Activated CD8-positive, alpha-beta memory T cell treated with anti-CD3 and anti-CD28 coated beads for 36 hours (primary cell): ENCODE measurements around the gene AUTS2. TPM values are rescaled to one million over a fixed set of nuclear protein-coding genes. Genes with fewer than 3 reads are reported as not detected.

ENCODE experiments used
- CTCF ChIA-PET: fragments of 350-600 bp; sonication (Branson Sonifier 250); formaldehyde crosslinking; loops from one replicate; lab custom pipeline; 2021; ENCODE audit warnings: antibody characterized with exemption; lab: Charles Lee
- POLR2A ChIA-PET: fragments of 350-600 bp; sonication (Branson Sonifier 250); formaldehyde crosslinking; loops from one replicate; lab custom pipeline; 2021; ENCODE audit warnings: antibody characterized with exemption; lab: Charles Lee
- total RNA-seq, 2 experiments: library from RNA; stranded (reverse); gene quantifications; one replicate each; pipeline ENCODE4 v1.2.3, GENCODE V29; 2021

Gene AUTS2
- total RNA-seq, 2 experiments from 2014 or later = 3.4 to 3.5 TPM

DNA sequence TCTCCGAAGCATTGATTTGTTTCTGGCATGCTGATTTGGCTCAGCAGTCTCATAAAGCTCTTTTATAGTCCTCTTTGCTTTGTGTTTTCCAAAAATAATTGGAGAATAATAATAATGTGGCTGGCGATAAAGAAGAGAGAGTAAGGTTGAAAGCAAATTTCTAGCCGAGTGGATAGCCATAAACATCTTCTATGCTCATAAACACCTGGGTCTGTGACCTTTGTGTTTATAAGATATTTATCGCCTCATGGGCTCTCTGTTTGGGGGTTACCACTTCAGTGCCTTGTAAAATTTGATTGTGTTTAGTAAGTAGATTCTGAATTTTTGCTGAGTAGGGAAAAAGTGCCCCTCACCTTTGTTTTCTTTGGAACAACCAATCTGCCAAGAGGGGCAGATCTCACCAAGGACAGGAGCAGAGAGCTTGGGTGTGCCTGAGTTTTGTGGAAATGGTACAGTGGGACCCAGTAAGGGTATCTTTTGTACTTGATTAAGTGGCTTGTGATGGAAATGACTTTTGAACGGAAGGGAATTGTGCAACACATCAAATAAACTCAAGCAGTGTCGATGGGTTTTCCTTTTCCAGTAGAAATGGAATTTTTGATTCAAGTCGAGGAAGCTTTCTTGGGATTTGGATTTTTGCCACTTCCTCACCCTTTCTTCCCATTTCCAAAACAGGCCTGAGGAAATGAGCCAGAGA, 220.5 kb downstream of the AUTS2 start:
- ChIA-PET POLR2A (no interaction called here), CTCF (interaction anchor here (0.6 kb wide), 1 partner anchor 1626 kb away, joined by 3 read pairs; no protein-coding TSS in a partner anchor)

DNA sequence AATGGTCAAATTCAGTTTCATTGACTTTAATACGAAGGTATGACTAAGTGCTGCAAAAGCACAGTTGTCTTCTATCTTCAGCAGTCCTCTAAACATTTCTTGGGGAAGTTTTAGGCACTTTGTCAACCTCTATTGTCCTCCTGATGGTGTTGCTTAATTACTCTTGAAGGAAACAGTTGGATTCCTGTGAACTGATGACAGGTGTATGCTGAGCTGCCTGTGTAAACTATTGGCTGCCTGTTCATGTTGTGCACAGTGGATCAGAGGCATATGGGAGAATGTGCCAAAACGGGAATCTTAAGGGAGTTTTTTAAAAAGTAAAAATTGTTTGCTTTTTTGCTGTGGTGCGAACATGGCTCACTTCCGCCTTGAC, 221.0 kb downstream of the AUTS2 start:
- CTCF ChIA-PET = interaction anchor here (0.6 kb wide), 1 partner anchor 1627 kb away, joined by 3 read pairs; no protein-coding TSS in a partner anchor

DNA sequence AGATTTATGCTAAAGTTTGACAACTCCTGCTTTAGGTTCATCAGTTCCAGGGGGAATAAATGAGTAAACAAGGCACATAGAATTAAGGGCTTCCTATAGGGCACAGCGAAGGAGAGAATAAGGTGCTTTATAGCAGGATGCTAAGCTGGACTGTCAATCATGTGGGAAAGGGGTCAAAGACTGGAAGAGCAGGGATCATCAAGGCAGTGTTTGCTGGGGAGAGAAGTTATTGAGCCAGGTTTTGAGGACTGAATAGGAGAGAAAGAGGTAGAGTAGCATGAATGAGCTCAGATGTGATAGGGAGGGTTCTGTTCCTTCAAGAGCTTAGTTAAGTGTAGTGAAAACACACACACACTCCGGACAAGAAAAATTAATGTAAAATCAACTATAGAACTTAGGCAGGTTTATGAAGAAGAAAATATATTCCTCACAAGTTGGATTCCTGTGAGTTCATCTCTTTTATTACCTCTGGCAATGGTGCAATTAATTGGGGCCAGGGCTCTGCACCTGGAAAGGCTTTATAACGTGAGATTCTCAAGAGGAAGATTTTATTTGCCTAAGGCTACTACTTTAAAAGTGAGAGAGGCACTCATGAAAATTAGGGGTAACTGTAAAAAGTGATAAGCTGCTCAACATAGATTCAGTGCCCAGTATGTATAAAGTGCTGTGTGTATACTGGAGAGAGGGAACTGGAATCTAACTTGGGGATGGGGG, 222.4 kb downstream of the AUTS2 start:
- CTCF ChIA-PET = no interaction called here
- POLR2A ChIA-PET = no interaction called here

More for the DNA sequence above, 221.0 kb downstream of the AUTS2 start:
- POLR2A ChIA-PET = no interaction called here

DNA sequence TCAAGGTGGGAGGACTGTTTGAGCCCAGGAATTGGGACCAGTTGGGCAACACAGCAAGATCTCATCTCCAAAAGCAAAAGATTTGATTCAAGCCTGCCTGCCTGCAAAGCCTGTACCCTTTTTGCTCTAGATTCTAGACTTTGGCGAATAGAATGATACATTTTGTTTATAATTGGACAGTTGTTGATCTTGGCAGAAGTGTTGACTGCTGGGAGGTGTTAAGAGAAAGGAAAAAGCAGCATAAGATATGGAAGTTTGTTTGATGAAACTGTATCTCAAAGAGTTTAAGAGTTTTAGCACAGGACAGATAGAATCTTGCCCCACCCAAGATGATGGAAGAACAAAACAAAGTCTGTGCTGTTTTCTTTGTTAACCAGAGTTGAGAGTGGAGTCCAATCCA, 224.1 kb downstream of the AUTS2 start:
- POLR2A ChIA-PET = no interaction called here
- CTCF ChIA-PET = no interaction called here

DNA sequence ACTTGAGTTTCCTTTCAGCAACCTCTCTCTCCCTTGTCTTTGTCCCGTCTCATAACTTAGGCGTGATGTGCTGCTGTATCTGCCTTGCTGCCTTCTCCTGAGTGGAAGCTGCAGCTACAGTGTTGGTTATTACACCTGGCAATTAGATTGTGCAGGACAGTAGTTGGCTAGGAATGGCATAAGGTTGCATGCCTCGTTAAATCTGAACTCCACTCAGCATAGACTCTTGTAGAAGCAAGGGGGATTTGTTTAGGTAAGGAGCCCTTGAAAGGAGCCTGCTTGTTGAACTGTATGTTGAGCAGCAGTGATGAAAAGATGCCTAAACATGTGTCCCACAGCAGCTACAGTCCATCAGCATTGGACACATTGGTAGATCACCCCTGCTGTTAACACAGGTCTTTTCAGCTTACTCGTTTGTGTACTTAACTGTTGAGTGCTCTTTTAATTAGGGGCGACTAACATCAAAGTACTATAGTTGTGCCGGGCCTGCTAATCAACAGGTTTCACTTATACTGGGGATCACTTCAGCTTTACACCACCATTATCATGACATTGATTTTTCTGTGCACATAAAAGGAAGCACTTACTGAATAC, 225.0 kb downstream of the AUTS2 start:
- ChIA-PET CTCF (no interaction called here), POLR2A (no interaction called here)

DNA sequence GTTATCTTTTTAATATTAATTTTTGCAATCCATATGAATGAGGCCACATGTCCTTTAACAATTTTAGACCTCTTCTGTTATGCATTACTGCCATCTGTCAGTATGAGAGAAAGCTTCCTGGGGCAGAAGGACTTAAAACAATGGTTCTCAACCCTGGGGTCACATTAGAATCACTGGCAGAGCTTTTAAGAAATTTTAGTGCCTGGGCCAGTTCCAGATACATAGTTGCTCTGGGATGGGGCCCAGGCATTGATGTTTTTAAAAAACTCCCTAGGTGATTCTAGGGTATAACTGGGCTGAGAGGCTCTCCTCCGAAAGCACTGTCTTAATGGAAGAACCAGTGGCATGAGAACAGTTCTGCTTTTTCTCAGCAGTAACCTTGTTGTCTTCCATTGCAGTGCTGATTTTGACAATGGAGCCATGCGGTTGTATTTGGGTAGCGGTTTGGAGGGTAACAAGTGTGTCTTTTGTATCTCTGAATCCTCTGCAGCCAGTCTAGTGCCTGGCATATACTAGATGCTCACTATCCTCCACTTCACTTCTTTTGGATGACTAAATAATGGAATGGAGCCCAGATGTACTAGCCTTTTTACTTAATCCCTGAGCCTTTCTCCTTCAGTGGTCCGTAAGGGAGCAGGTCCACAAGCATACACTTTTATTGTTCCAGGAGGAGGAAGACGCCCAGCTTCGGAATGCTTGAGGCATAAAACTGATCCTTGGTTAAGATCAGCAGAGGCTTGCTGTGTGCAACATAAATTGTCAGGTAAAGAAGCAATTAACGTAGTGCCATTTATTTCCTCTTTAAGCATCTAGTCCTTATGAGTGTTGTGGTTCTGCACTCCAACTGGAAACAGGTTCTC, 227.1 kb downstream of the AUTS2 start:
- ChIA-PET POLR2A (interaction anchor here (1.2 kb wide), 1 partner anchor 20 kb away, joined by 3 read pairs; no protein-coding TSS in a partner anchor), CTCF (no interaction called here)

DNA sequence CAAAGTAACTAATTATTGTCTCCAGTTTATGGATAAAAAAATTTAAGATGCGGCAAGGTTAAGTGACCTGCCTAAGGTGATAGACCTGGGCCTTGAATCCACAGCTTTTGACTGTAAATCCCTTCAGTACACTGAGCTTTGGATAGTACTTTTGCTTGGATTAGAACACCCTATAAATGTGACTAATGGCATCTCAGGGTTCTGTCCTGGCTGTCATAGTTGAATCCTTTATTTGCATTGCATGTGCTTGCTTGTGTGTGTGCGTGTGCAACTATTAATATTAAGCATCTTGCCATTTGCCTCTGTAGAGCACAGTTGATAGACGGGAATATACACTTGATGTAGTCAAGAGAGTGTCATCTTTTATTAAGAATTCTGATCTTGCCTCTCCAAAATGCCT, 228.0 kb downstream of the AUTS2 start:
- CTCF ChIA-PET = no interaction called here

DNA sequence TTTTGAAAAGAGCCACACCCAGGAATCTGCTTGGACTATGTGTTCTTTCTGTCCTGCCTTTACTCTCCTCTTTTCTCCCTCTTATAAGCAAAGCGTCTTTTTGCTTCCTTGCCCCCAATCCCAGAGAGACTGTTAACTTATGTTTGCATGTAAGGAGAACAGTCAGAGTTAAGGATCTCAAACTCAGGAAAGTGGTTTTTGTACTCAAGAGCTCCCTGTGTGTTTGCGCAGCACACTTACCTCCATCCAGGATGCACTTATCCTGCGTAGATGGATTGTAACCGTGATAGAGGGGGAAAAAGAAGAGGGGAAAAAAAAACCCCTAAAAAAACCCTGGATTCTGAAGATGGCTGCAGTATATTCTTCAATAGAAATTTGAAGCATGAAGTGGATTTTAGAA, 228.9 kb downstream of the AUTS2 start:
- CTCF ChIA-PET = no interaction called here
- POLR2A ChIA-PET = no interaction called here

More for the DNA sequence above, 228.0 kb downstream of the AUTS2 start:
- POLR2A ChIA-PET = no interaction called here

DNA sequence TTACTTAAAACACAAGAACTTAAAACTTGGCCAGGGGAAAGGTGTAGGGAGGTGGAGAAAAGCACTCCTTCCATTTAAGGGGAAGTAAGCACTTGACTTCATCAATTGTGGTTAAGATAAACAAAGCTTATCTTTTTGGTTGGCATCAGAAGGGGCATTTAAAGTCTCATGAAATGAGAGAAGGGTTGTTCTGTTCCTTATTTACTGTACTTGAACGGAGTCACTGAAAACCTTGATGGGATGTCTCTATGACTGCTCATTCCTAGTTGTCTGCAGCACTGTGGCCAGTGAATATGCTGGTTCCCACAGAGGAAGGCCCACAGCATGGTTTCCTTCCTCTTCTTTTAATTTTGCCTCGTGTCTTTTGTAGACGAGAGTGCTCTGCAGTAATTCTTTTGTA, 229.3 kb downstream of the AUTS2 start:
- CTCF ChIA-PET = no interaction called here
- POLR2A ChIA-PET = no interaction called here

DNA sequence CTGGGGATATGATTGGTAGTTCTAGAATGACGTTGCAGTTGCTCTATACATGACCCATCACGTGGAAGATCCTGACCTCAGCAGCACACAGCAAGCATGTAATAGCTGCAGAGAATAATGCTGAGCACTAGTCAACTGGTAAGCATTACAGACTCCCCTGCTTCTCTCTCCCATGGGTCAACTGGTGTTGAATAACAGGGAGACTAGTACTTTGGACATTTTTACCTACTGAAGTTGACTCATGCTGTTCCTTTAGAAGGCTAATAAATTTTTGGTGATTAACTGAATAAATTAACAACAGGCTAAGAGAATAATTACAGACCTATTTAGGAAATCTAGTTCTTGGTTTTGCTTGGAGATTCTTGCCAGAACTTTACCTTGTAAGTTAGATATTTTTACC, 234.1 kb downstream of the AUTS2 start:
- POLR2A ChIA-PET = no interaction called here
- CTCF ChIA-PET = no interaction called here

DNA sequence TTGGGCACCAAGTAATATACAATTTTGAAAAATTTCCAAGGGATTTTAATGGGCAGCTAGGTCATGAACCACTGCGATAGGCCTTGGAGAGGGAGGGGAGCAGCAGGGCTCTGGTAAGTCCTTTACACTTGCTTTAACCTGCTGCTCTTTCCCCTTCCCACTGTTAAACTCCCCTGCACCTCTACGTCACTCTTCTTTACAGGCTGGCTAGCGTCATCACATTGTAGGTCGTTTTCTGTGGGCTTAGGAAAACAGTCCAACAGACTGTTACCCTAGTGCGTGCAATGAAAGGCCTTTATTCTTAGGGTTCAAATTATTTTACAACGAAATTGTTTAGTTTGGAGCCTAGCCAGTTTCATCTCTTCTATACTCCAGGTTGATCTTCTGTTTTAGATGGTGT, 235.7 kb downstream of the AUTS2 start:
- ChIA-PET POLR2A (no interaction called here), CTCF (no interaction called here)

DNA sequence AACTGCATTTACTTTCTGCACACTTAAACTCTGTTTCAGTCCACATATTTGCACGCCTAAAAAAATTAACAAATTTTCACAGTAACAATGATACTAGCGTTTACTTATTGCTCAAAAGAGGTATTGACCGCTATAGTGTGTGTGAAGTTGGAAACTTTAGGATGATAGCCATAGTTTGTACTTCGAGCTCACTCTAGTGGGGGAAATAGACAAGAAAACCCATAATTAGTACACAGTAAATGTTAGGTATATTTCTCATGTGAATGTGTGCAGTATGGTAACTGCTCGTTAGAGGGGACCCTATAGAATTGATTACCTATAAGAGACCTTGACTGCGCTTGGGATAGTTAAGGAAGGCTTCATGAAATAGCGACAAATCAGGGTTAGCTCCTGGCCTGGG, 238.4 kb downstream of the AUTS2 start:
- CTCF ChIA-PET = no interaction called here
- POLR2A ChIA-PET = no interaction called here

DNA sequence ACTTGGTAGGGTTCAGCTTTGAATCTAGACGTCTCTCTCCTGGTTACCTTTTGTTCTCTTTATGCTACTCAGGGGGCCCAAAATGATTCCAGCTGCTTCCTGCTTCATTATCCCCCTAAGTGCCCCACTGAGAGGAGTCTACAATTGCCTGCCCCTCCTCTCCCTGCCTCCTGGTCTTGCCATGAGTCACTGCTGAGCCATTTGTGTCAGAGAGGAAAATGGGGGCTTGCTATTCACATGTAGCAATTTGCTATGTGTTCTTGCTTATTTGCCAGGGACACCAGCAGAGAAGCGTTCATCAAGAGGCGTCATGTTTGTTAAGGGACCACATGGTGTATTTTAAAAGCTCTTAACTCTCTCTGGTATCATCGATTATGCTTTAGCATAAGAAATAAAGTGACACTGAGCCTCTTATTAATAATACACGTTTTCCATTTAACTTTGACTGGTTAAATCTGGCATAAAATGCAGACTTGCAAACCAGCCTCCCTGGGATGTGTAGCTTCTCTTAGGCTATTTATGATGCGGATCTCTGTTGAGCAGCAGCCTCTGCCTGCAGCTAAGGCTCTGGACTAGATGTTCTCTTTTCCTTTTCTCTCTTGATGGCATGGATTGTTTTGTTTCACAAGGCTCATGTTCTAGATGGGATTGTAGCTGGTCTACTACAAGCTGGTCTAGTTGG, 239.3 kb downstream of the AUTS2 start:
- ChIA-PET CTCF (no interaction called here), POLR2A (no interaction called here)

DNA sequence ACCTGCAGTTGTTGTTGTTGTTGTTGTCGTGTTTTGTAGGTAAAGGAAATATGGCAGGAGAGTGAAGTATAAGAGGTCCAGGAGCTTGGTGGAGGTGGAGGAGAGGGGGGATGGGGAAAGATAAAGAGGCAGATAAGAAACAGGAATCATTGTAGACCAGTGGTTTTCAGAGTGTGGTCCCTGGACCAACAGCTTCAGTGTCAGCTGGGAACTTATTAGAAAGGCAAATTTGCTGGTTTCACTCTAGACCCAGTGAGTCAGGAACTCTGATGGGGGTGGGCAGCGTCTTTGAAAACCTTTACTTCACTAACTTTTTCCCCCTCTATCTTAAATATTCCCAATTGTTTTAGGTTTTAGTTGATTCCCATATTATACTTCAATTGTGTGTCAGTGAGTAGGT, 241.5 kb downstream of the AUTS2 start:
- POLR2A ChIA-PET = no interaction called here
- CTCF ChIA-PET = no interaction called here

DNA sequence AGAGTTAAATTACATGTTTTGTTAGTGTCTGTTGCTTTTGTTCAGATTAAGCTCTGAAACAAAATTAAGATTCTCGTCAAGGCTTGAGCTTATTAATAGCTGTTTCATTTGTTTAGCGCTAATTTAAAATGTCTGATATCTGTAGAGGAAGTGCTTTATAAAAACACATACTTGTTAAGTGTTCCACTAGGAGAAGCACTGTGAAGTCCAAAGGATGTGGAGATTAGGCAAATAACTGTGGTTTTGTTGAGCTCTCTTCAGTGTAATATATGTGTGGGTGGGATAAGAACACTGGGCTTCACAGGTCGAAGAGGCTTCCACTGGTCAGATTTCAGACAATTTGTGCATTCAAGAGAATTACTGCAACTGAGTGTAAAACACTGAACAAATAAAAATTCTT, 242.0 kb downstream of the AUTS2 start:
- ChIA-PET CTCF (no interaction called here), POLR2A (no interaction called here)

DNA sequence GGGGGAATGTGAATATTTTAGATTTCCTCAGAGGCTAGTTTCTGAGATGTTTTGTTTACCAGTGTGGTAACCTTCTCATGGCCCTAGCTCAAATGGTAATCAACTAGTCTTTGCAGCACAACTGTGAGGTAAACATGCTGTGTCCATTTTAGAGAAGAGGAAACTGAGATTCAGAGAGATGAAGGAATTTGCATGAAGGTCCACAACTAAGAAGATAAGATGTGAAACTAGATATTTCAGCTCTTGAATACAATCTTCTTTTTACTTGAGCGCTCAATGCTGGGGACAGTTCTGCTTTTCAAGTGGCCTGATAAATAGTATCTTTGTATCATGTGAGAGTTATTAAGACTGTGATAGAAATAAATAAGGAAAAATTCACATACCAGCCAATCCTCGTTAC, 245.4 kb downstream of the AUTS2 start:
- ChIA-PET CTCF (no interaction called here), POLR2A (interaction anchor here (0.7 kb wide), 1 partner anchor 105 kb away, joined by 3 read pairs; no protein-coding TSS in a partner anchor)

DNA sequence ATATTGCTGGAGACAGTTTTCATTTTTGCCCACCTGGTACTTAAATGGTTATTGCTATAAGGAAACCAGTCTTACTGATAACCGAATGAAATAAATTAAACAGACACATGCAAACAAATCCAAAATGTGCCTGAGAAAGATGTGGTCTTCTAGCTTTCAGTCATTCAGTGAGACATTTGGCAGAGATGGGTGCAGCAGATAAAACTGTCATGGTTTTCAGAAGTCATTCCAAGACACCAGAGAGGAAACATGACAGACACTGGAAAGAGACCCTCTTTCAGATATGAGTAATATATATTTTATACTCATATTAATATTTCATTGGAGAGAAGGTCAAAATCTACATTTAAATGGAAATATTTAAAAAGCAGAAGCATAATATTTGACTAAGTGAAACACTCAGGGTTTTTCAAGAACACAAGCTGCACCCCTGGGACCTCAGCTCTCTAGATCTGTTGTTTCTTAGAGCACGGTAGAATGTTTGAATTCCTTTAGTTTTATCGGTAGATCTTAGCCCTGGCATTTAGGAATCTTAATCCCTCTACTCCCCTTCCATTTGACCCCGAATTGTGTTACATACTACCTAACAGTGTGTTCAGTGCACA, 246.1 kb downstream of the AUTS2 start:
- POLR2A ChIA-PET = interaction anchor here (0.7 kb wide), 1 partner anchor 106 kb away, joined by 3 read pairs; no protein-coding TSS in a partner anchor
- CTCF ChIA-PET = no interaction called here

DNA sequence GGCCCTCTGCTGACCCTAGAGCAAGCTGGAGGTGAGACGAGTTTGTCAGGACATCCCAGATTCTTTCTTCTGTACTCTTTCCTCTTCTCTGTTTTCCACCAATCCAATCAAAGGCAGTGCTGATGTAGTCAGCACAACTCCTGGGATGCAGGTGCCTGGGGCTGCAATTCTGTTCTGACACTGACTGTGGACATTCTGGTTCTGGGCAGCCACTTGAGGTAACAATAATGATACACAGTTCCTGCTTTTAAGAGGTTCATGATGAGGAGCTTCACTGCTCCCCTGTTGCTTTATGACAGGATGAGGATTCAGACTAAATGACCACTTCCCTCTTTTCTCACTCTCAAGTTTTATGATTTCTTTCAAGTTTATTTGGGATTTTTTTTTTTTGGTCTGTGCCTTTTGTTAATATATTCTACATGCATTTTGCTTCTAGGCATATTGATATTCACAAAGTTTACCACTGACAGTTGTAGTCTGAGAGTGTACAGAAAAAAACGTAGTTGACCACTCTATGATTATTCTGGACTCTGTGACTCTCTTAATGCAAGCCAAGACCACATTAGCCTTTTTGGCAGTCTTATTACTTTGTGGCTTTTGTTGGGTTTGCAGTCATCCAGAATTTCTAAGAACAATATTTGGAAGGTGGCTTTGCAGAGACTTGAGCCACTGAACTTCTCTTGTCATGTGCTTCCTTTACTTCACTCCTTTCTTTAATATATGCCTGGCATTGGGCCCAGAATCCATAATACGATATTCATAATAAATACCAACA, 247.6 kb downstream of the AUTS2 start:
- CTCF ChIA-PET = no interaction called here
- POLR2A ChIA-PET = no interaction called here
